ENCODE measurements around the gene GLI3.

GLI3 gene

DNA sequence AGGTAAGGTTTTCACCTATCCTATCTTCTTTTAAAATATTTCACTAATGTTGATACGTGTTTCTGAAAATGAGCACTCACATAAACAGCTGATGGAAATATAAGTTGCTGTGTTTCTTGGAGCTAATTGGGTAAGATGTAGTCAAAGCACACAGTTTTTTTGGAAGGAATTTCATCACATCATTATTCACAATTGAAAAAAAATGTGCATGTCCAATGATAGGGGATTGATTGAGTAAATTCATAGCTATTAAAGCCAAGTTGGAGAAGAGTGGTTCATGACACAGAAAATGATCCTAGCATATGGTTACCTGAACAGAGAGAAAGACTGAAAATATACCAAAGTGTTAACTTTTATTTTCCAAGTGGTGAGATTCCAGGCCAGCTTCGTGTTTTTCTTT lies 29.6 kb downstream of the GLI3 start:
- TF ChIP-seq, protein P1, sequence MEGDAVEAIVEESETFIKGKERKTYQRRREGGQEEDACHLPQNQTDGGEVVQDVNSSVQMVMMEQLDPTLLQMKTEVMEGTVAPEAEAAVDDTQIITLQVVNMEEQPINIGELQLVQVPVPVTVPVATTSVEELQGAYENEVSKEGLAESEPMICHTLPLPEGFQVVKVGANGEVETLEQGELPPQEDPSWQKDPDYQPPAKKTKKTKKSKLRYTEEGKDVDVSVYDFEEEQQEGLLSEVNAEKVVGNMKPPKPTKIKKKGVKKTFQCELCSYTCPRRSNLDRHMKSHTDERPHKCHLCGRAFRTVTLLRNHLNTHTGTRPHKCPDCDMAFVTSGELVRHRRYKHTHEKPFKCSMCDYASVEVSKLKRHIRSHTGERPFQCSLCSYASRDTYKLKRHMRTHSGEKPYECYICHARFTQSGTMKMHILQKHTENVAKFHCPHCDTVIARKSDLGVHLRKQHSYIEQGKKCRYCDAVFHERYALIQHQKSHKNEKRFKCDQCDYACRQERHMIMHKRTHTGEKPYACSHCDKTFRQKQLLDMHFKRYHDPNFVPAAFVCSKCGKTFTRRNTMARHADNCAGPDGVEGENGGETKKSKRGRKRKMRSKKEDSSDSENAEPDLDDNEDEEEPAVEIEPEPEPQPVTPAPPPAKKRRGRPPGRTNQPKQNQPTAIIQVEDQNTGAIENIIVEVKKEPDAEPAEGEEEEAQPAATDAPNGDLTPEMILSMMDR (IDR thresholded peaks at IDR 0.05; ENCODE audit: insufficient read depth, low read length, poor library complexity, severe bottlenecking): no peak
- Histone ChIP-seq H3K27me3 (replicated peaks; ENCODE audit: control insufficient read depth, insufficient read depth, low read length) (no peaks in the 10 kb centered on the region), H3K36me3 (ENCODE audit: control insufficient read depth, insufficient read depth, low read length) (no peaks in the 10 kb centered on the region), H3K4me3 (replicated peaks; ENCODE audit: low read depth, low read length) (no peak overlapping the region)
- no peak for DNase-seq (ENCODE audit: extremely low read depth, insufficient read length)

DNA sequence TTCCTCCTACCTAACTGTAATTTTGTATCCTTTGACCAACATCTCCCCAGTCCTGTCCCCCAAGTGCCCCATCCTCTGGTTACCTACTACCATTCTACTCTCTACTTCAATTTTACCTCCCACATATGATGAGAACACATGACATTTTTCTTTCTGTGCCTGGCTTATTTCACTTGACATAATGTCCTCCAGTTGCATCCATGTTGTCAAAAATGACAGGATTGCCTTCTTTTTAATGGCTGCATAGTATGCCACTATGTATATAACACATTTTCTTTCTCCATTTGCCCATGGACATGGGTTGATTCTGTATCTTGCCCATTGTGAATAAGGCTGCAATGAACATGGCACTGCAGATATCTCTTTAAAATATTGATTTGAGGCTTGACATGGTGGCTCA lies 33.7 kb downstream of the GLI3 start:
- DNase-seq (ENCODE audit: extremely low read depth, insufficient read length): no peak

DNA sequence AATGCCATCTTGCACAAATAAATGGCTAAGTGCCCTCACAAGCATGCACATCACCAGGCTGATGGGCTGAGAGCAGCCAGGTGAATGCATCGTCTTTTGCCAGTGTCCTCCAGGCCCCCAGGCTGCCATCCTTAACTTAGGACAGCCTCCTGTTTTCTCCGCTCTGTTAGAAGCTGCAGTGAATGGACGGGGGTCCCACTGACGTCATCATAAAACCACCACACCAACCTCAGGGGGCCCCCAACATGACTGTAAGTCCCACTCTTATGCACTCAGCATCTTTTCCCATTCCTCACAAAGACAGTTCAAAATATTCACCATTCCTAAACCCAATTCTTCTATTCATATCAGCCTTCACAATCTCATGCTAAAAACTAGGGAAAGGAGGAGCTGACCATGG lies 34.4 kb downstream of the GLI3 start:
- TF ChIP-seq, protein P1 (IDR thresholded peaks at IDR 0.05; ENCODE audit: insufficient read depth, low read length, poor library complexity, severe bottlenecking): no peak
- Histone ChIP-seq H3K27me3 (replicated peaks; ENCODE audit: control insufficient read depth, insufficient read depth, low read length) (no peaks in the 10 kb centered on the region), H3K4me3 (replicated peaks; ENCODE audit: low read depth, low read length) (no peak overlapping the region)

More for the DNA sequence above, 33.7 kb downstream of the GLI3 start:
- Histone ChIP-seq H3K36me3 (ENCODE audit: control insufficient read depth, insufficient read depth, low read length) (no peaks in the 10 kb centered on the region), H3K4me3 (replicated peaks; ENCODE audit: low read depth, low read length) (no peak overlapping the region), H3K27me3 (replicated peaks; ENCODE audit: control insufficient read depth, insufficient read depth, low read length) (no peaks in the 10 kb centered on the region)
- TF ChIP-seq, protein P1 (IDR thresholded peaks at IDR 0.05; ENCODE audit: insufficient read depth, low read length, poor library complexity, severe bottlenecking): no peak

DNA sequence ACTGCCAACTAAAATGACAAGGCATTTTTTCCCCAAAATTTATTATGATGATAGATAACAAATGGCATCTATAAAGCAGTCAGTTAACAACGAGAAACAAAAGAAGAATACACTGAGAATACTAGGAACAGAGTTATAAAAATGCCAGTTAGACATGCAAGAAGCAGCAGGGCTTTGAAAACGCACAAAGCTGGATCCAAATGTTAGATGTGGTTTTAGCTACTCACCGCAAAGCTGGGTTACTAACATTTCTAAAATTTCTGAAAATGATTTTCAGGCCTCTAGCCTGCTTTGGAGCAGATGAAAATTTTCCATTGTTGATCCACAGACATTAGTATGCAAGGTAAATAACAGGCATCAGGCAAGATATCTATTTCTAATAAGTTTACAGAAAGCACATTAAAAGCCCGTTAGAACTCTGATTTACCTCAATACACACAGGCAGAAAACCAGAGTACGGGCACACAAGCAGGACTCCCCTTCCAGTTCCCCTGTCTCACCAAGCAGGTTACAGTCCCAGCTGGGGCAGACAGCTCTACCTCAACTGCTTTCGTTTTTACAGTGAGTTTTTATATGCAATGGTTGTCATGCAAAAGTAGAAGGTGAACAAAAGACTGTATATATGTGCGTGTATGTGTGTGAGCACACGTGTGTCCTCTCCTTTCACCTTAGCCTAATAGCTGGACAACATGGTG lies 37.9 kb downstream of the GLI3 start:
- Histone ChIP-seq H3K27me3 (replicated peaks; ENCODE audit: control insufficient read depth, insufficient read depth, low read length) (no peaks in the 10 kb centered on the region; the same call in 1 of the 2 replicates), H3K36me3 (ENCODE audit: control insufficient read depth, insufficient read depth, low read length) (no peaks in the 10 kb centered on the region), H3K4me3 (replicated peaks; ENCODE audit: low read depth, low read length) (no peak overlapping the region)
- DNase-seq (ENCODE audit: extremely low read depth, insufficient read length): no peak
- TF ChIP-seq, protein P1 (IDR thresholded peaks at IDR 0.05; ENCODE audit: insufficient read depth, low read length, poor library complexity, severe bottlenecking): no peak

More for the DNA sequence above, 34.4 kb downstream of the GLI3 start:
- DNase-seq (ENCODE audit: extremely low read depth, insufficient read length): no peak
- H3K36me3 ChIP-seq (ENCODE audit: control insufficient read depth, insufficient read depth, low read length): no peaks in the 10 kb centered on the region

DNA sequence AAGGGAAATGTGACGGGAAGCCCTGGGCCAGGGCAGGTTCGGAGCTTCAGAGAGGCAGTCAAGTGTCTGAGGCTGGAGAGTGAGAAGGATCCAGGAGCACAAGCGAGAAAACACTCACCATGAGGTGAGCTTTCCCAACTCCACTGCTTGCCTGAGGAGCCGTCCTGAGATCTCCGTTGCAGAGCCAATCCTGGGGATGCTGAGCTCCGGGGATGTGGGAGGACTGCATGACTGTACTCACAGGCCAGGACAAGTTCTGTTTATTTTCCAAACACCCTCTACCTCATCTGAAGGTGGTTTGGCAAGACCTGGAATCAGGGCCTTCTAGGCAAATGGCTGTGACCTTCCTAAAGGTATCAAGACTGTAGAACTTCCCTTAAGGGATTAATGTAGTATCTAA lies 38.7 kb downstream of the GLI3 start:
- no peaks in the 10 kb centered on the region; the same call in 1 of the 2 replicates for H3K27me3 ChIP-seq (replicated peaks; ENCODE audit: control insufficient read depth, insufficient read depth, low read length)

More for the DNA sequence above, 38.7 kb downstream of the GLI3 start:
- H3K4me3 ChIP-seq (replicated peaks; ENCODE audit: low read depth, low read length): no peak overlapping the region
- H3K36me3 ChIP-seq (ENCODE audit: control insufficient read depth, insufficient read depth, low read length): no peaks in the 10 kb centered on the region
- TF ChIP-seq, protein P1 (IDR thresholded peaks at IDR 0.05; ENCODE audit: insufficient read depth, low read length, poor library complexity, severe bottlenecking): no peak
- no peak for DNase-seq (ENCODE audit: extremely low read depth, insufficient read length)

Measured in GM06990 (cell line).